HCT116 (cell line): Measurements from ENCODE around the gene DOK1. TPM values are rescaled to one million over a fixed set of nuclear protein-coding genes. Genes with fewer than 3 reads are reported as not detected.

Experiments
- ATAC-seq: fragments of 200-7000 bp; cut with Tn5 transposase; 2 replicates; pipeline ENCODE4 v1.9.1; 2020; ENCODE audit warnings: mild to moderate bottlenecking, moderate library complexity
- BruUV-seq: library from RNA; stranded (reverse); fragments of 400-500 nt; replicated peaks from 2 replicates; lab custom pipeline; 2021; lab: Mats Ljungman, UMichigan
- CTCF ChIA-PET: fragments of 300-600 bp; sonication (Branson Sonifier 250); formaldehyde crosslinking; loops from one replicate; lab custom pipeline; 2021; ENCODE audit warnings: antibody characterized with exemption; lab: Charles Lee
- POLR2A ChIA-PET: fragments of 300-600, 350-600 bp; sonication (Branson Sonifier 250); formaldehyde crosslinking; loops from one replicate; lab custom pipeline; 2021; ENCODE audit warnings: antibody characterized with exemption; lab: Charles Lee
- RAD21 ChIA-PET, 2 experiments: fragments of 300-600 bp; sonication (Branson Sonifier 250); formaldehyde crosslinking; loops; one replicate each; lab custom pipeline; 2023; ENCODE audit warnings: low total read pairs in 2 of 2; ENCODE audit not compliant: uncharacterized antibody in 2 of 2, unreplicated experiment in 2 of 2, low non-redundant PET in 1 of 2; lab: Charles Lee
- DNase-seq: peaks from one replicate; pipeline ENCODE4 v3.0.0-alpha.2; 2010; ENCODE audit warnings: low read depth, low spot score
- H2AFZ ChIP-seq: fragments of 200-600 bp; shearing (Covaris generic), sonication (generic); 2 replicates; pipeline ENCODE4 v1.6.1; 2017; ENCODE audit warnings: low read depth, mixed run types, mixed read lengths, antibody characterized with exemption, low read length; ENCODE audit not compliant: poor library complexity, severe bottlenecking
- H3K27ac ChIP-seq: 2 replicates; pipeline ENCODE4 v1.5.1; 2012; ENCODE audit warnings: low read depth, low read length
- H3K27me3 ChIP-seq: fragments of 200-600 bp; sonication (generic); 2 replicates; pipeline ENCODE4 v1.6.1; 2016; ENCODE audit warnings: mixed run types, low read length, mixed read lengths; ENCODE audit not compliant: insufficient read depth
- H3K36me3 ChIP-seq, 2 experiments: fragments of 200-500 bp in 1 of 2; fragments of 200-600 bp in 1 of 2; sonication (Bioruptor generic) in 1 of 2; sonication (generic) in 1 of 2; 2 replicates each; pipeline versions ENCODE4 v1.5.1 to v1.6.1; 2014 to 2016; ENCODE audit warnings: low read length in 2 of 2, inconsistent platforms in 1 of 2, mixed read lengths in 1 of 2, mixed run types in 1 of 2; ENCODE audit not compliant: insufficient read depth in 2 of 2, control insufficient read depth in 1 of 2
- H3K4me1 ChIP-seq, 2 experiments: fragments of 200-600 bp in 1 of 2; sonication (generic) in 1 of 2; 2 replicates each; pipeline versions ENCODE4 v1.5.1 to v1.6.1; 2012 to 2017; ENCODE audit warnings: low read length in 2 of 2, inconsistent platforms in 1 of 2, mild to moderate bottlenecking in 1 of 2, mixed read lengths in 1 of 2, mixed run types in 1 of 2, moderate library complexity in 1 of 2; ENCODE audit not compliant: insufficient read depth in 2 of 2, control insufficient read depth in 1 of 2
- H3K4me2 ChIP-seq: fragments of 200-600 bp; sonication (generic); 2 replicates; pipeline ENCODE4 v1.6.1; 2017; ENCODE audit warnings: mixed run types, low read length, mixed read lengths
- H3K4me3 ChIP-seq, 2 experiments: fragments of 200-600 bp in 1 of 2; sonication (generic) in 1 of 2; replicated peaks in 1 of 2; 2 replicates each; pipeline ENCODE4 v1.5.1; 2011 to 2016; ENCODE audit warnings: low read length in 2 of 2, control low read depth in 1 of 2, low read depth in 1 of 2, mild to moderate bottlenecking in 1 of 2, mixed read lengths in 1 of 2, mixed run types in 1 of 2
- H3K79me2 ChIP-seq: fragments of 200-600 bp; sonication (generic); 2 replicates; pipeline ENCODE4 v1.6.1; 2017; ENCODE audit warnings: mild to moderate bottlenecking, mixed run types, low read length, moderate library complexity, mixed read lengths; ENCODE audit not compliant: insufficient read depth
- H3K9ac ChIP-seq: fragments of 200-600 bp; sonication (generic); 2 replicates; pipeline ENCODE4 v1.6.1; 2016; ENCODE audit warnings: low read length, mixed read lengths
- H3K9me2 ChIP-seq: fragments of 200-600 bp; sonication (generic), shearing (Covaris generic); 2 replicates; pipeline ENCODE4 v1.6.1; 2017; ENCODE audit warnings: mixed run types, mild to moderate bottlenecking, moderate library complexity; ENCODE audit not compliant: insufficient read depth
- H3K9me3 ChIP-seq, 2 experiments: fragments of 200-500 bp in 1 of 2; fragments of 200-600 bp in 1 of 2; sonication (Bioruptor generic) in 1 of 2; sonication (generic) in 1 of 2; 2 replicates each; pipeline ENCODE4 v1.6.1; 2014 to 2017; ENCODE audit warnings: low read length in 2 of 2, mixed read lengths in 2 of 2, inconsistent platforms in 1 of 2, low read depth in 1 of 2, mild to moderate bottlenecking in 1 of 2, mixed run types in 1 of 2, moderate library complexity in 1 of 2; ENCODE audit not compliant: control insufficient read depth in 1 of 2, insufficient read depth in 1 of 2
- H4K20me1 ChIP-seq: fragments of 200-600 bp; sonication (generic), shearing (Covaris generic); 2 replicates; pipeline ENCODE4 v1.6.1; 2017; ENCODE audit warnings: mixed run types, mild to moderate bottlenecking, moderate library complexity; ENCODE audit not compliant: insufficient read depth
- ATF3 ChIP-seq: IDR thresholded peaks from 2 replicates; pipeline ENCODE4 v1.6.1; 2012
- CBX3 ChIP-seq: IDR thresholded peaks from 2 replicates; pipeline ENCODE4 v1.6.1; 2012; ENCODE audit warnings: low read depth
- CEBPB ChIP-seq: IDR thresholded peaks from 2 replicates; pipeline ENCODE4 v1.6.1; 2012; ENCODE audit warnings: low read depth
- EGR1 ChIP-seq: IDR thresholded peaks from 2 replicates; pipeline ENCODE4 v1.6.1; 2012; ENCODE audit warnings: low read depth
- ELF1 ChIP-seq: IDR thresholded peaks from 2 replicates; pipeline ENCODE4 v1.6.1; 2012; ENCODE audit warnings: low read depth, borderline replicate concordance
- EZH2phosphoT487 ChIP-seq: fragments of 200-600 bp; IDR thresholded peaks from 2 replicates; pipeline ENCODE4 v1.6.1; 2018; ENCODE audit warnings: antibody characterized with exemption, borderline replicate concordance
- FOSL1 ChIP-seq: IDR thresholded peaks from 2 replicates; pipeline ENCODE4 v1.6.1; 2012; ENCODE audit warnings: low read depth
- JUND ChIP-seq: IDR thresholded peaks from 2 replicates; pipeline ENCODE4 v1.6.1; 2012
- MAX ChIP-seq: IDR thresholded peaks from 2 replicates; pipeline ENCODE4 v1.6.1; 2012
- POLR2A ChIP-seq: IDR thresholded peaks from 2 replicates; pipeline ENCODE4 v1.7.0; 2011; ENCODE audit warnings: borderline replicate concordance; ENCODE audit not compliant: insufficient read depth, insufficient read length; ENCODE audit errors: extremely low read depth
- POLR2AphosphoS5 ChIP-seq: IDR thresholded peaks from 2 replicates; pipeline ENCODE4 v1.6.1; 2011; ENCODE audit warnings: mild to moderate bottlenecking, low read depth, low read length, moderate library complexity
- RAD21 ChIP-seq: IDR thresholded peaks from 2 replicates; pipeline ENCODE4 v1.6.1; 2012; ENCODE audit warnings: low read depth, mild to moderate bottlenecking
- REST ChIP-seq: IDR thresholded peaks from 2 replicates; pipeline ENCODE4 v1.6.1; 2012; ENCODE audit warnings: low read depth
- SIN3A ChIP-seq: IDR thresholded peaks from 2 replicates; pipeline ENCODE4 v1.6.1; 2012; ENCODE audit warnings: low read depth
- SP1 ChIP-seq: IDR thresholded peaks from 2 replicates; pipeline ENCODE4 v1.6.1; 2012; ENCODE audit warnings: low read depth
- SRF ChIP-seq: IDR thresholded peaks from 2 replicates; pipeline ENCODE4 v1.6.1; 2012; ENCODE audit warnings: low read depth
- TCF7L2 ChIP-seq: IDR thresholded peaks from 2 replicates; pipeline ENCODE4 v1.7.0; 2011; ENCODE audit warnings: borderline replicate concordance, inconsistent platforms; ENCODE audit not compliant: insufficient read depth, insufficient read length; ENCODE audit errors: extremely low read depth
- YY1 ChIP-seq: IDR thresholded peaks from 2 replicates; pipeline ENCODE4 v1.6.1; 2011; ENCODE audit warnings: low read length, low read depth, moderate library complexity, mild to moderate bottlenecking; ENCODE audit not compliant: insufficient replicate concordance; ENCODE audit errors: extremely low read depth
- ZBTB33 ChIP-seq: IDR thresholded peaks from 2 replicates; pipeline ENCODE4 v1.6.1; 2011; ENCODE audit warnings: mild to moderate bottlenecking, low read length, moderate library complexity; ENCODE audit not compliant: insufficient replicate concordance; ENCODE audit errors: extremely low read depth
- ZFX ChIP-seq: fragments of 450-650 bp; IDR thresholded peaks from 2 replicates; pipeline ENCODE4 v1.6.1; 2017
- intact Hi-C: fragments of 100-400 bp; cut with micrococcal nuclease; formaldehyde crosslinking; loops from 2 replicates; pipeline ENCODE4 v1.10.0; 2022
- total RNA-seq: library from RNA; stranded (reverse); gene quantifications from one replicate; pipeline ENCODE4 v1.2.1, GENCODE V29; 2021; ENCODE audit not compliant: unreplicated experiment

Gene DOK1
- total RNA-seq, 1 experiment from 2014 or later, result 18.8 TPM

GRCh38 chr2:74527741-74528140 is 26.8 kb upstream of the DOK1 start:
- ChIA-PET RAD21 (no interaction called here), POLR2A (no interaction called here), CTCF (no interaction called here)
- intact Hi-C loops, result no loop called here
- ATAC-seq, result no peak
- no peaks in the 10 kb centered on the region for H3K9me2 ChIP-seq
- H3K27me3 ChIP-seq, result no peaks in the 10 kb centered on the region
- H3K79me2 ChIP-seq, result peaks cover 42% of the 10 kb centered on the region
- H3K4me2 ChIP-seq, result peak overlapping the region; percentile 86
- TF ChIP-seq JUND (no peak), REST (no peak), SIN3A (no peak), CBX3 (no peak), ELF1 (no peak), CEBPB (no peak), EZH2phosphoT487 (no peak), MAX (no peak), ZBTB33 (no peak), SP1 (no peak), EGR1 (no peak), RAD21 (no peak), FOSL1 (no peak), ATF3 (no peak), POLR2AphosphoS5 (no peak), POLR2A (no peak), TCF7L2 (no peak), YY1 (no peak), ZFX (no peak), SRF (no peak)
- H3K9ac ChIP-seq, result peak overlapping the region; percentile 98; the same call in 1 of the 2 replicates
- H2AFZ ChIP-seq, result no peak overlapping the region
- DNase-seq, result no peak
- H3K27ac ChIP-seq, result no peak overlapping the region
- H3K4me3 ChIP-seq, result peak overlapping the region in 1 of 2 experiments; percentile 100; a peak in 3 of 4 replicates
- H3K4me1 ChIP-seq, result peaks cover 14 to 30% of the 10 kb centered on the region in 2 experiments
- no TSS peak for BruUV-seq
- peaks cover 18 to 27% of the 10 kb centered on the region in 2 experiments for H3K36me3 ChIP-seq
- H4K20me1 ChIP-seq, result no peaks in the 10 kb centered on the region
- H3K9me3 ChIP-seq, result no peaks in the 10 kb centered on the region
